WERI-Rb-1 (cell line): Measurements from ENCODE around the gene CACNA2D2.

Experiments used
- DNase-seq: peaks from one replicate; pipeline ENCODE4 v3.0.0-alpha.2; 2020
- H3K27ac ChIP-seq: fragments of 250-450 bp; sonication (Bioruptor Pico); 2 replicates; pipeline ENCODE4 v1.5.1; 2020; ENCODE audit warnings: mild to moderate bottlenecking, moderate library complexity
- H3K27me3 ChIP-seq: fragments of 250-450 bp; sonication (Bioruptor Pico); 2 replicates; pipeline ENCODE4 v1.5.1; 2021; ENCODE audit warnings: mild to moderate bottlenecking, low read depth, moderate library complexity; ENCODE audit not compliant: insufficient read depth, severe bottlenecking
- H3K36me3 ChIP-seq: fragments of 250-450 bp; sonication (Bioruptor Pico); 2 replicates; pipeline ENCODE4 v1.5.1; 2020; ENCODE audit warnings: mild to moderate bottlenecking, moderate library complexity
- H3K4me3 ChIP-seq: 2 replicates; pipeline ENCODE4 v1.5.1; 2011; ENCODE audit warnings: low read depth, mild to moderate bottlenecking, control low read depth, low read length
- H3K9me3 ChIP-seq: fragments of 250-450 bp; sonication (Bioruptor Pico); 2 replicates; pipeline ENCODE4 v1.5.1; 2021; ENCODE audit warnings: mild to moderate bottlenecking, moderate library complexity; ENCODE audit not compliant: severe bottlenecking
- CTCF ChIP-seq: IDR thresholded peaks from 2 replicates; pipeline ENCODE4 v1.5.1; 2011; ENCODE audit warnings: low read depth, mild to moderate bottlenecking, control low read depth, inconsistent platforms, low read length

Gene CACNA2D2

GRCh38 chr3:50350527-50351322 lies 152.7 kb downstream of the CACNA2D2 start, which contains the start of the genes CYB561D2 and NPRL2:
TSS of gene CYB561D2 (plus strand) at chr3:50350862. CDS start at chr3:50351434, 572 bp downstream.
TSS of gene NPRL2 (minus strand) at chr3:50350775. CDS start at chr3:50350652, 123 bp downstream.
- no peak for TF ChIP-seq CTCF

GRCh38 chr3:50350213-50350526 lies 153.3 kb downstream of the CACNA2D2 start:
- Histone ChIP-seq H3K27ac (peak overlapping the region; percentile 83), H3K9me3 (no peaks in the 10 kb centered on the region)
- TF ChIP-seq CTCF: no peak

More at GRCh38 chr3:50350527-50351322, 152.7 kb downstream of the CACNA2D2 start, which contains the start of the genes CYB561D2 and NPRL2:
- H3K36me3 ChIP-seq: peaks cover 55% of the 10 kb centered on the region
- H3K4me3 ChIP-seq: peak within 1 kb of the TSS; percentile 87
- no peaks in the 10 kb centered on the region for H3K27me3 ChIP-seq
- peak; percentile 98 for DNase-seq
- no peaks in the 10 kb centered on the region for H3K9me3 ChIP-seq
- H3K27ac ChIP-seq: peak within 1 kb of the TSS; percentile 83

GRCh38 chr3:50347187-50347813 lies 156.1 kb downstream of the CACNA2D2 start:
- peak; percentile 51 for TF ChIP-seq CTCF
- Histone ChIP-seq H3K9me3 (no peaks in the 10 kb centered on the region), H3K36me3 (peaks cover 28% of the 10 kb centered on the region), H3K4me3 (no peak overlapping the region), H3K27ac (no peak overlapping the region), H3K27me3 (no peaks in the 10 kb centered on the region)
- DNase-seq: peak; percentile 66

More at GRCh38 chr3:50350213-50350526, 153.3 kb downstream of the CACNA2D2 start:
- peaks cover 50% of the 10 kb centered on the region for H3K36me3 ChIP-seq
- peak overlapping the region; percentile 87 for H3K4me3 ChIP-seq
- no peaks in the 10 kb centered on the region for H3K27me3 ChIP-seq
- DNase-seq: no peak

GRCh38 chr3:50345586-50346234 lies 157.7 kb downstream of the CACNA2D2 start, which contains the start of gene ZMYND10:
TSS of gene ZMYND10 (minus strand) at chr3:50345732. CDS start at chr3:50345579, 153 bp downstream.
- H3K9me3 ChIP-seq: no peaks in the 10 kb centered on the region
- H3K36me3 ChIP-seq: peaks cover 28% of the 10 kb centered on the region
- H3K27me3 ChIP-seq: no peaks in the 10 kb centered on the region
- H3K27ac ChIP-seq: no peak within 1 kb of the TSS
- no peak for TF ChIP-seq CTCF
- DNase-seq: peak; percentile 84
- H3K4me3 ChIP-seq: peak within 1 kb of the TSS; percentile 46

- Histone ChIP-seq H3K9me3 (no peaks in the 10 kb centered on the region), H3K4me3 (peak overlapping the region; percentile 46), H3K27ac (no peak overlapping the region), H3K27me3 (no peaks in the 10 kb centered on the region), H3K36me3 (peaks cover 28% of the 10 kb centered on the region)
- no peak for TF ChIP-seq CTCF
- DNase-seq: no peak
Observed at GRCh38 chr3:50345008-50345407, 158.4 kb downstream of the CACNA2D2 start.
